Measurements from ENCODE around the gene NCAPD2. TPM values are rescaled to one million over a fixed set of nuclear protein-coding genes. Genes with fewer than 3 reads are reported as not detected.
"Not testable (repeated sequence)": the region's sequence is repeated elsewhere in the genome, so short reads cannot be mapped to it uniquely, and the experiment has no call there.

The NCAPD2 gene
- total RNA-seq, 1 donor from 2014 or later = 35.3 TPM

GRCh38 chr12:6497291-6497690 is 3.4 kb downstream of the NCAPD2 start:
- not testable (repeated sequence) for DNase-seq

- DNase-seq = no peak
These were observed 6.6 kb downstream of the NCAPD2 start for GRCh38 chr12:6500466-6500865.

- no peak for DNase-seq
These were observed 13.4 kb downstream of the NCAPD2 start for GRCh38 chr12:6507102-6507998.

- DNase-seq = no peak
These were observed 14.2 kb downstream of the NCAPD2 start for GRCh38 chr12:6508087-6508486.

- DNase-seq = no peak
These were observed 26.3 kb downstream of the NCAPD2 start for GRCh38 chr12:6520186-6520585.

- DNase-seq = no peak
These were observed 28.3 kb downstream of the NCAPD2 start for GRCh38 chr12:6522193-6522592.

GRCh38 chr12:6523708-6524107 is 29.8 kb downstream of the NCAPD2 start:
- DNase-seq = no peak

GRCh38 chr12:6524648-6525047 is 30.7 kb downstream of the NCAPD2 start:
- no peak for DNase-seq

- DNase-seq = no peak
These were observed 32.3 kb downstream of the NCAPD2 start for GRCh38 chr12:6526201-6526600.

- DNase-seq = no peak
These were observed 33.0 kb downstream of the NCAPD2 start for GRCh38 chr12:6526766-6527525.

GRCh38 chr12:6527711-6528110 is 33.8 kb downstream of the NCAPD2 start:
- DNase-seq = no peak

GRCh38 chr12:6528539-6529235 is 34.8 kb downstream of the NCAPD2 start:
- no peak for DNase-seq

GRCh38 chr12:6529291-6529737 is 35.4 kb downstream of the NCAPD2 start:
- no peak for DNase-seq

- no peak for DNase-seq
These were observed 36.8 kb downstream of the NCAPD2 start for GRCh38 chr12:6530576-6531260.

- DNase-seq = peak; percentile 76
These were observed 38.4 kb downstream of the NCAPD2 start for GRCh38 chr12:6532051-6532926.

GRCh38 chr12:6532927-6533652 is 39.2 kb downstream of the NCAPD2 start:
- DNase-seq = peak; percentile 90

GRCh38 chr12:6533653-6533922 is 39.7 kb downstream of the NCAPD2 start:
- no peak for DNase-seq

- DNase-seq = peak; percentile 99
These were observed 40.2 kb downstream of the NCAPD2 start, which contains the start of gene GAPDH for GRCh38 chr12:6533923-6534694. Gene GAPDH, plus strand, starts transcription at chr12:6534517. Its CDS starts 316 bp downstream, at chr12:6534833.

- DNase-seq = no peak
These were observed 40.7 kb downstream of the NCAPD2 start for GRCh38 chr12:6534695-6534944.

Measured in tongue (tissue), 2 donors.